ENCODE measurements around the gene PRDM1. TPM values are rescaled to one million over a fixed set of nuclear protein-coding genes. Genes with fewer than 3 reads are reported as not detected.

The PRDM1 gene
- total RNA-seq, 1 experiment from 2014 or later = 2.6 TPM

DNA sequence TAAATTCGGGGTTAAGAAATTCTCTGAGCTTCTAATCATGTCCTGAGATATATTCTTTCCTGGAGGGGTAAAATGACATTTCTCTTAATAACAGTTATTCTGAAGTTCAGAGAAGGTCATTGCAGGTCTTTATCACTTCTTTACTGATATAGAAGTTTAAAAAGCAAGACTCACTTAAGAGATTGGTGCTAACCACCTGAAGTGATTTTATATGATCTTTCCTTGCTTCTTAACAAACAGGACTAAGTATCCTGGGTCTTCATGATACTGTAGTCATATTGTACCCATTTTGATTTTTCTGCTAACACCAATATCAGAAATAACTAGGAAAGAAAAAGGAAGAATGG lies 39.3 kb upstream of the PRDM1 start:
- Histone ChIP-seq H3K27me3 (ENCODE audit: insufficient read depth, low read depth) (no peaks in the 10 kb centered on the region), H3K4me3 (no peak overlapping the region), H4K20me1 (ENCODE audit: insufficient read depth) (no peaks in the 10 kb centered on the region), H3K79me2 (ENCODE audit: low read depth) (no peaks in the 10 kb centered on the region), H3F3A (ENCODE audit: insufficient read depth, low read depth) (no peaks in the 10 kb centered on the region), H3K27ac (no peak overlapping the region), H3K9me2 (ENCODE audit: insufficient read depth) (no peaks in the 10 kb centered on the region), H3K9me3 (ENCODE audit: insufficient read depth, low read depth) (no peaks in the 10 kb centered on the region), H3K4me2 (no peak overlapping the region), H3K4me1 (replicated peaks; ENCODE audit: insufficient read depth) (no peaks in the 10 kb centered on the region), H3K36me3 (ENCODE audit: low read depth) (no peaks in the 10 kb centered on the region), H2AFZ (no peak overlapping the region)
- CTCF ChIA-PET = no interaction called here
- DNase-seq = no peak
- intact Hi-C loops (cut with micrococcal nuclease; ENCODE audit: unreplicated experiment) = no loop called here
- no TSS peak for BruUV-seq (replicated peaks)
- TF ChIP-seq, protein P1, sequence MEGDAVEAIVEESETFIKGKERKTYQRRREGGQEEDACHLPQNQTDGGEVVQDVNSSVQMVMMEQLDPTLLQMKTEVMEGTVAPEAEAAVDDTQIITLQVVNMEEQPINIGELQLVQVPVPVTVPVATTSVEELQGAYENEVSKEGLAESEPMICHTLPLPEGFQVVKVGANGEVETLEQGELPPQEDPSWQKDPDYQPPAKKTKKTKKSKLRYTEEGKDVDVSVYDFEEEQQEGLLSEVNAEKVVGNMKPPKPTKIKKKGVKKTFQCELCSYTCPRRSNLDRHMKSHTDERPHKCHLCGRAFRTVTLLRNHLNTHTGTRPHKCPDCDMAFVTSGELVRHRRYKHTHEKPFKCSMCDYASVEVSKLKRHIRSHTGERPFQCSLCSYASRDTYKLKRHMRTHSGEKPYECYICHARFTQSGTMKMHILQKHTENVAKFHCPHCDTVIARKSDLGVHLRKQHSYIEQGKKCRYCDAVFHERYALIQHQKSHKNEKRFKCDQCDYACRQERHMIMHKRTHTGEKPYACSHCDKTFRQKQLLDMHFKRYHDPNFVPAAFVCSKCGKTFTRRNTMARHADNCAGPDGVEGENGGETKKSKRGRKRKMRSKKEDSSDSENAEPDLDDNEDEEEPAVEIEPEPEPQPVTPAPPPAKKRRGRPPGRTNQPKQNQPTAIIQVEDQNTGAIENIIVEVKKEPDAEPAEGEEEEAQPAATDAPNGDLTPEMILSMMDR (conservative IDR thresholded peaks at IDR 0.05) = no peak
- no peak for TF ChIP-seq EZH2 (IDR thresholded peaks at IDR 0.05; ENCODE audit: low read depth)
- POLR2A ChIA-PET (ENCODE audit: unreplicated experiment) = no interaction called here

DNA sequence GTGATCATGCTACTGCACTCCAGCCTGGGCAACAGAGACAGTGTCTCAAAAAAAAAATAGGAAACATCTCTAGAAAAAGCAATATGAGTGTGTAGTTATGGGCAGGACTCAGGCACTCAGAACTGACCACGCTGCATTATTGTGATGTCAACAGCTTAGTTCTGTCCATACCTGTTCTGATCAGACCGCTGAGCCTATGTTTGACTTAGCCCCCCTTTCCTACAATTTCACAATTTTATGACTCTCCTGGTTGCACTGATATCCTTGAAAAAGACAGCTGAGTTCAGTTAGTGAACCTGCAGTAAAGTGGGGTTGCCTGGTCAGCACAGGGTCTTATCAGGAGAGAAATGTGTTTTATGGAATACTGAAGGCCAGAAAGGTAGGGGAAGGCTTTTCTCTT lies 37.8 kb upstream of the PRDM1 start:
- no peak overlapping the region for H3K4me3 ChIP-seq
- CTCF ChIA-PET = no interaction called here
- BruUV-seq (replicated peaks) = no TSS peak

DNA sequence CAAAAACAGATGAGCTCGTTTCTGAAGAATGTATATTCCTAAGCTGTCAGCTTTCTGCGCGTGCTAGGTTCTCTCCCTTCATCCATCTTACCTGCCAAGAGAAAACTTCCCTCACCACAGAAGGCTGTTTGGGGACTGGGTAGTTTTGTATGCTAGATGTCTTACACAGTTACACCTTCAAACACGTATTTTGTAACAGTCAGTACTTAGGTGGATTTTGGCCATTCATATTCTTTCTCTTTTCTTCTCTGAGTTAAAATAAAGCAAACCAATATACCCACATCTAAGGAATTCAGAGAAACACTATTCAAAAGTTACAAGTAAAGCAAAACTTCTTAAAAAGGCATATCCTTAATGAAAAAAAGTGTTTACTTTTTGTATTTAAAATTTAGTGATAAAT lies 35.6 kb upstream of the PRDM1 start:
- Histone ChIP-seq H3K9me2 (ENCODE audit: insufficient read depth) (no peaks in the 10 kb centered on the region), H3K4me2 (no peak overlapping the region), H3K36me3 (ENCODE audit: low read depth) (no peaks in the 10 kb centered on the region), H3K27me3 (ENCODE audit: insufficient read depth, low read depth) (no peaks in the 10 kb centered on the region), H3K79me2 (ENCODE audit: low read depth) (no peaks in the 10 kb centered on the region), H3K9me3 (ENCODE audit: insufficient read depth, low read depth) (no peaks in the 10 kb centered on the region), H3K4me1 (replicated peaks; ENCODE audit: insufficient read depth) (no peaks in the 10 kb centered on the region), H3K27ac (no peak overlapping the region), H4K20me1 (ENCODE audit: insufficient read depth) (no peaks in the 10 kb centered on the region), H3K4me3 (no peak overlapping the region), H3F3A (ENCODE audit: insufficient read depth, low read depth) (no peaks in the 10 kb centered on the region), H2AFZ (no peak overlapping the region)
- TF ChIP-seq, protein P1 (conservative IDR thresholded peaks at IDR 0.05) = no peak
- no peak for TF ChIP-seq EZH2 (IDR thresholded peaks at IDR 0.05; ENCODE audit: low read depth)
- DNase-seq = no peak
- POLR2A ChIA-PET (ENCODE audit: unreplicated experiment) = no interaction called here
- intact Hi-C loops (cut with micrococcal nuclease; ENCODE audit: unreplicated experiment) = no loop called here
- CTCF ChIA-PET = no interaction called here
- BruUV-seq (replicated peaks) = no TSS peak

More for the DNA sequence above, 37.8 kb upstream of the PRDM1 start:
- H3K4me1 ChIP-seq (replicated peaks; ENCODE audit: insufficient read depth) = no peaks in the 10 kb centered on the region
- H3K79me2 ChIP-seq (ENCODE audit: low read depth) = no peaks in the 10 kb centered on the region
- no peaks in the 10 kb centered on the region for H3F3A ChIP-seq (ENCODE audit: insufficient read depth, low read depth)
- no peak for DNase-seq
- H3K9me3 ChIP-seq (ENCODE audit: insufficient read depth, low read depth) = no peaks in the 10 kb centered on the region
- intact Hi-C loops (cut with micrococcal nuclease; ENCODE audit: unreplicated experiment) = no loop called here
- no peak overlapping the region for H2AFZ ChIP-seq
- no peaks in the 10 kb centered on the region for H3K36me3 ChIP-seq (ENCODE audit: low read depth)
- POLR2A ChIA-PET (ENCODE audit: unreplicated experiment) = no interaction called here
- no peak overlapping the region for H3K27ac ChIP-seq
- H3K9me2 ChIP-seq (ENCODE audit: insufficient read depth) = no peaks in the 10 kb centered on the region
- no peak overlapping the region for H3K4me2 ChIP-seq
- H4K20me1 ChIP-seq (ENCODE audit: insufficient read depth) = no peaks in the 10 kb centered on the region
- no peaks in the 10 kb centered on the region for H3K27me3 ChIP-seq (ENCODE audit: insufficient read depth, low read depth)
- TF ChIP-seq EZH2 (IDR thresholded peaks at IDR 0.05; ENCODE audit: low read depth) = no peak
- TF ChIP-seq, protein P1 (conservative IDR thresholded peaks at IDR 0.05) = no peak
